B cell (primary cell): ENCODE measurements around the gene SPSB3.

Experiments
- EZH2 ChIP-seq: IDR thresholded peaks from 2 replicates; pipeline ENCODE4 v1.6.1; 2012; ENCODE audit warnings: borderline replicate concordance, low read depth, mild to moderate bottlenecking, moderate library complexity, low read length; ENCODE audit not compliant: insufficient read depth, poor library complexity, severe bottlenecking
- TF ChIP-seq, protein P1 (sequence below): fragments of 200-600 bp; IDR thresholded peaks from one replicate; pipeline ENCODE4 v1.8.0; 2022; ENCODE audit warnings: antibody characterized with exemption, mild to moderate bottlenecking

DNA sequence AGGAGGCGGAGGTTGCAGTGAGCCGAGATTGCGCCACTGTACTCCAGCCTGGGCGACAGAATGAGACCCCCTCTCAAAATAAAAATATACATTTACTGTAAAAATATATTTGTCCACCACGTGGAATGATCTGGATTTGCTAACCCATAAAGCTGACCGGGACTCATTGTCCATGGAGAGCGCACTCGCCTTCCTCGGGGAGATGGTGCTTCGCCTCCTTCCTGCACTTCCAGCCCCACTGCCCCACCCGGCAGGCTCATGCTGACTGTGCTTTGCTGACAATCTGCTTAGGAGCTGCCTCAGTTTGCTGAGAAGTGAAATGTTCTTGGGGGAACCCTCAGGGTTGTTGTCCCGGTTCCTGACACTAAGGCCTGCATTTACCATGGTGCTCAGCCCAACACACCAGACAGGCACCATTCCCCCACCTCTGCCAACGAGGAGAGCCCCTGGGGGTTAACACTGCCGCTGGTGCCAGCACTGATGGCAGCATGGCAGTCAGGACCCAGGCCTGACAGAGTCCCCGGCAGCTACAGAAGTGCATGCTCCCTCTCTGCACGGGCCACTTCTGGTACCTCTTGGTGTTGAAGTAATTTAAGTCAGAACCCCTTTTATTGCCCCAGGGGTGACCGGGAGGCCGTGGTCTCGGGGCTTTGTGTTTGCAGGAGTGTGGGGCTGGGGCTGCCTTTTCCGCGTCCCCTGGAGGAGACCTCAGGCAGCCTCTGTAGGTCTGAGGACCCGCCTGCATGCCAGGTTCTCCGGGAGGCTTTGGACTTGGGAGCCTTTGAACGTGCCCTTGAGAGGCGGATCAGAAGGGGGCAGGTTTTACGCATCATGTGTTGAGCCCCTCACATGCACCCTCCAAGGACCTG lies 2.8 kb upstream of the SPSB3 start:
- TF ChIP-seq, protein P1, sequence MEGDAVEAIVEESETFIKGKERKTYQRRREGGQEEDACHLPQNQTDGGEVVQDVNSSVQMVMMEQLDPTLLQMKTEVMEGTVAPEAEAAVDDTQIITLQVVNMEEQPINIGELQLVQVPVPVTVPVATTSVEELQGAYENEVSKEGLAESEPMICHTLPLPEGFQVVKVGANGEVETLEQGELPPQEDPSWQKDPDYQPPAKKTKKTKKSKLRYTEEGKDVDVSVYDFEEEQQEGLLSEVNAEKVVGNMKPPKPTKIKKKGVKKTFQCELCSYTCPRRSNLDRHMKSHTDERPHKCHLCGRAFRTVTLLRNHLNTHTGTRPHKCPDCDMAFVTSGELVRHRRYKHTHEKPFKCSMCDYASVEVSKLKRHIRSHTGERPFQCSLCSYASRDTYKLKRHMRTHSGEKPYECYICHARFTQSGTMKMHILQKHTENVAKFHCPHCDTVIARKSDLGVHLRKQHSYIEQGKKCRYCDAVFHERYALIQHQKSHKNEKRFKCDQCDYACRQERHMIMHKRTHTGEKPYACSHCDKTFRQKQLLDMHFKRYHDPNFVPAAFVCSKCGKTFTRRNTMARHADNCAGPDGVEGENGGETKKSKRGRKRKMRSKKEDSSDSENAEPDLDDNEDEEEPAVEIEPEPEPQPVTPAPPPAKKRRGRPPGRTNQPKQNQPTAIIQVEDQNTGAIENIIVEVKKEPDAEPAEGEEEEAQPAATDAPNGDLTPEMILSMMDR, result no peak
- no peak for TF ChIP-seq EZH2
